Measurements from ENCODE around the gene NF2. TPM values are rescaled to one million over a fixed set of nuclear protein-coding genes. Genes with fewer than 3 reads are reported as not detected.
A peak's percentile ranks its signal among the peaks of the same experiment; 100 is the strongest.

Gene NF2
- total RNA-seq, 1 donor from 2014 or later = 59.1 TPM

GRCh38 chr22:29701155-29701999 is 97.9 kb downstream of the NF2 start:
- Mint-ChIP-seq H3K4me3 (no peak overlapping the region), H3K27me3 (peaks cover 2% of the 10 kb centered on the region), H3K27ac (peak overlapping the region; percentile 34), H3K4me1 (peaks cover 11% of the 10 kb centered on the region), H3K36me3 (ENCODE audit: low read depth) (peaks cover 2% of the 10 kb centered on the region), H3K9me3 (no peaks in the 10 kb centered on the region)
- peak; percentile 81 for DNase-seq
- intact Hi-C loops (cut with micrococcal nuclease) = no loop called here

GRCh38 chr22:29702000-29702930 is 98.8 kb downstream of the NF2 start:
- H3K36me3 Mint-ChIP-seq (ENCODE audit: low read depth) = peaks cover under 1% of the 10 kb centered on the region
- no peak overlapping the region for H3K27ac Mint-ChIP-seq
- intact Hi-C loops (cut with micrococcal nuclease) = no loop called here
- no peak for DNase-seq
- H3K27me3 Mint-ChIP-seq = peaks cover 2% of the 10 kb centered on the region
- no peaks in the 10 kb centered on the region for H3K9me3 Mint-ChIP-seq
- H3K4me3 Mint-ChIP-seq = no peak overlapping the region
- H3K4me1 Mint-ChIP-seq = peaks cover 11% of the 10 kb centered on the region

DNA sequence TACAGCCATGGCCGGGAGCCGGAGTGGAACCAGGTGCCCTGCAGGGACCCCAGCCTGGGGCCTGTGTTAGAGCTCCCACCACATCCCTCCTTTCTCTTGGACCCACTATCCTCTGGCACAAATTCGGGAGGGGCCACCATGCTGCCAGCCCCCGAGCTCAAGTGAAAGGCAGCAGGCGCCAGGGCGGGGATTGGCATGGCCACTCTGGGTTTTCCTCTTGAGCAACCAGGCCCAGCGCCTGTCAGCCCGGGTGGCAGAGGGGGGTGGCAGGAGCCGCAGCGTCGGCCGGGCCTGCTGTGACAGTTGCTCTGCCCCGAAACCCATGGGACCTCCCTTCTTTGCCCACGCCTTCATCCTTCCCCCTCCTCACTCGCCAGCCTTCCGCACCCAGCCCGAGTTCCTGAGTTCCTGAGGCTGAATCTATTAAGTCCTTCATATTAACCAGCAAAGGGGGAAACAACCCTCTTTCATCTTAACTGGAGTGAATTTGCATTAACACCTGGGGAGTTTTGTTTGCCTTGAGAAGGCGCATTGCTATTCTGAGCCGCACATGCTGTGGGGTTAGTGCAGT is 99.6 kb downstream of the NF2 start:
- Mint-ChIP-seq H3K36me3 (ENCODE audit: low read depth) (no peaks in the 10 kb centered on the region), H3K4me3 (no peak overlapping the region), H3K4me1 (peaks cover 11% of the 10 kb centered on the region), H3K27me3 (peaks cover 4% of the 10 kb centered on the region), H3K9me3 (no peaks in the 10 kb centered on the region), H3K27ac (no peak overlapping the region)
- no peak for DNase-seq
- intact Hi-C loops (cut with micrococcal nuclease) = no loop called here

DNA sequence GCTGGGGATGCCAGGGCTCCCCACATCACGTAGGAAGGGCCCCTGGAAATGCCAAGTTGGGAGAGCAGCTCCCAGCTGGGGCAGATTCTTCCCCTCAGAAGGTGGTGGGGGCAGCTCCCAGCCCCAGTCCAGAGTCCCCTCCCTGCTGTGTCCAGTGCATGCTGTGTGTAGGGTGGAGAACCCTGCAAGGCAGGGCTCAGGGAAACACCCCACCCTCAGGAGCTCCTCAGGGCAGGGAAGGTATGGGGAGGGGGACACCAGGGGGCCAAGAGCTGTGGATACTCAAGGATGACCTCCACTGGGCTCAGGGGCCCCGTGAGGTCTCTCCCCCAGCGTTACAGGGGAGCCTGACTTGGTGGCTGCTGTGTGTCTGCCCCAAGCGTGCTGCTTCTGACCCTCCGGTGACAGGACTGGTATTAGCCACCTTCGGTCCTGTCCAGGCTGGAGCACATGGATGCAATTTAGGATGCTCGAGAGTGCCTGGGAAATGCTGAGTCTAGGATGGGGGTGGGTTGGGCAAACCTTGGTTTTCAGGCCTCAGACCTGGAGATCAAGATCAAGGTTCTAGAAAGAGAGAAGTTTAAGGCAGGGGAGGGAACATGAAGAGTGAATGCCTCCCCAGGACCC is 100.2 kb downstream of the NF2 start:
- H3K4me3 Mint-ChIP-seq = no peak overlapping the region
- DNase-seq = no peak
- H3K4me1 Mint-ChIP-seq = peaks cover 11% of the 10 kb centered on the region
- no peaks in the 10 kb centered on the region for H3K36me3 Mint-ChIP-seq (ENCODE audit: low read depth)
- no peak overlapping the region for H3K27ac Mint-ChIP-seq
- intact Hi-C loops (cut with micrococcal nuclease) = no loop called here
- H3K27me3 Mint-ChIP-seq = peaks cover 4% of the 10 kb centered on the region
- H3K9me3 Mint-ChIP-seq = no peaks in the 10 kb centered on the region

DNA sequence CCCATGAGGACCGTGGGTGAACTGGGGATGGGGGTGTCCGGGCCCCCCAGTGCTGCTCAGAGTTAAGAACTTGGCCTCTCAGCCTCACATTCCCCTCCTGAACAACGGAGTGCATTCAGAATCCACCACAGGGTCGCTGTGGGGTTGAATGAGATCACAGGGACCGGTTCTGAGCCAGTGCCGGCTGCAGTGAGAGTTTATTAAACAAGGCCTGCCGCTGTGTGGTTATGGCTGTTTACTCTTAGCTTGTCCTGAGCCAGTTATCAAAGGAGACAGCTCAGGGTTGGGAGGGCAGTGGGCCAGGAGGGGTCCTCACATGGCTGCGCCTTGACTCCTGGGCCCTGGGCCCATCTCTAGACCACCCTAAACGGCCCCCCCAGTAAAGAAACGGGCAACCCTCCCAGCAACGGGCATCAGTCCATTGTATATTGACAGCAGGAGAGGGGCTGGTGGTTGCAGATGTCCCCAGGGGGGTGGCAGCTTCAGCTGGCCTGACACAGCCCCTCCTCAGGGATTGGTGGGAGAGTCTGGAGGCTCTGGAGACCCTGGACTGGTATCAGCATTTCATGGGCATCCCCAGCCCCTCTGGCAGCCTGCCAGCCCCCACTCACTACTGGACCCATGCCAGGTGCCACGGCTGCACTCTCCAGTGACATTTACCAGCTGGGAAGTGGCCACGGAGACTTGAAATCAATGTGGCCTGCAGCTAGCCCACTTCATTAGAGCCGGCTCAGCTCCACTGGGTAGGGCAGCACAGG is 101.3 kb downstream of the NF2 start:
- Mint-ChIP-seq H3K4me3 (no peak overlapping the region), H3K36me3 (ENCODE audit: low read depth) (no peaks in the 10 kb centered on the region), H3K27ac (no peak overlapping the region), H3K9me3 (no peaks in the 10 kb centered on the region), H3K4me1 (peaks cover 11% of the 10 kb centered on the region), H3K27me3 (peaks cover 4% of the 10 kb centered on the region)
- DNase-seq = no peak
- intact Hi-C loops (cut with micrococcal nuclease) = no loop called here

DNA sequence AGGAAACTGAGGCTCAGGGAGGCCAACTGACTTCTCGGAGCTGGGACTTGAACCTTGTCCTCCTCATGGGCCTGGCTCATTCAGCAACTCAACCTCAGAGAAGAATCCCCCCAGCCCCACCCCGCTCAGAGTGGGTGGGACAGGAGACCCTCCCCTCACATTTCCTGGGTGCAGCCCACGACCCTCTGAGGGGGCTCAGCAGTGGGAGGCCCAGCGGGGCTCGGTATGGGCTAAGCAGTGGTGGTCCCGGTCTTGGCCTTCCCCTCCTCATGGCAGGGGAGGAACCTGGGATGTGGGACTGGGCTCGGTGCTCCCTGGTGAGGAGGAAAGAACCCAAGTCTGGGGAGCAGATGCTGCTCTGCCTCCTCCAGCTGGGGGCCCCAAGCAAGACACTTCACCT is 102.2 kb downstream of the NF2 start:
- H3K9me3 Mint-ChIP-seq = no peaks in the 10 kb centered on the region
- peaks cover 8% of the 10 kb centered on the region for H3K4me1 Mint-ChIP-seq
- H3K4me3 Mint-ChIP-seq = no peak overlapping the region
- H3K27ac Mint-ChIP-seq = no peak overlapping the region
- intact Hi-C loops (cut with micrococcal nuclease) = no loop called here
- H3K27me3 Mint-ChIP-seq = peaks cover 4% of the 10 kb centered on the region
- DNase-seq = no peak
- H3K36me3 Mint-ChIP-seq (ENCODE audit: low read depth) = no peaks in the 10 kb centered on the region

GRCh38 chr22:29706486-29706885 is 103.1 kb downstream of the NF2 start:
- no peak for DNase-seq
- Mint-ChIP-seq H3K36me3 (ENCODE audit: low read depth) (no peaks in the 10 kb centered on the region), H3K4me3 (no peak overlapping the region), H3K27ac (no peak overlapping the region), H3K4me1 (no peaks in the 10 kb centered on the region), H3K9me3 (no peaks in the 10 kb centered on the region), H3K27me3 (peaks cover 4% of the 10 kb centered on the region)
- intact Hi-C loops (cut with micrococcal nuclease) = no loop called here

- H3K27me3 Mint-ChIP-seq = peaks cover 6% of the 10 kb centered on the region
- DNase-seq = no peak
- H3K36me3 Mint-ChIP-seq (ENCODE audit: low read depth) = no peaks in the 10 kb centered on the region
- intact Hi-C loops (cut with micrococcal nuclease) = no loop called here
- no peaks in the 10 kb centered on the region for H3K4me1 Mint-ChIP-seq
- H3K4me3 Mint-ChIP-seq = no peak overlapping the region
- H3K9me3 Mint-ChIP-seq = no peaks in the 10 kb centered on the region
- H3K27ac Mint-ChIP-seq = no peak overlapping the region
These were observed 103.6 kb downstream of the NF2 start for GRCh38 chr22:29707010-29707409.

DNA sequence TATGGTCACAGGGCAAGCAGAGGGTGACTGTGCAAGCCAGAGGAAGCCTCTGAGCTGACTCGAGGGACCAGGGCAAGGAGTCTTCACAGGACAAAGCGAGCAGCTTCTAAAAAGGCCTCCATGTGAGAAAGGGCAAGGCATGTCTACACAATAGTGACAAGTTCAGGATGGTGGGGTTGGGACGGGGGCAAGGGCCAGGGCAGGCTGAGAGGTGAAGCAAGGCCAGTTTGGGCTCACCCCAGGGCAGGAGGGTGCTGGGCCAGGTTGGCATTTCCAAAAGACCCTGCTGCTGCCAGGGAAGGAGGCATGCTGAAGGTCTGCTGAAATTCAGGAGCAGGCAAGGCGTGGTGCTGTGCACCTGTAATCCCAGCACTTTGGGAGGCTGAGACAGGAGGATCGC is 104.0 kb downstream of the NF2 start:
- DNase-seq = no peak
- no peaks in the 10 kb centered on the region for H3K9me3 Mint-ChIP-seq
- H3K27me3 Mint-ChIP-seq = peaks cover 6% of the 10 kb centered on the region
- no peak overlapping the region for H3K27ac Mint-ChIP-seq
- intact Hi-C loops (cut with micrococcal nuclease) = no loop called here
- H3K36me3 Mint-ChIP-seq (ENCODE audit: low read depth) = no peaks in the 10 kb centered on the region
- no peak overlapping the region for H3K4me3 Mint-ChIP-seq
- no peaks in the 10 kb centered on the region for H3K4me1 Mint-ChIP-seq

DNA sequence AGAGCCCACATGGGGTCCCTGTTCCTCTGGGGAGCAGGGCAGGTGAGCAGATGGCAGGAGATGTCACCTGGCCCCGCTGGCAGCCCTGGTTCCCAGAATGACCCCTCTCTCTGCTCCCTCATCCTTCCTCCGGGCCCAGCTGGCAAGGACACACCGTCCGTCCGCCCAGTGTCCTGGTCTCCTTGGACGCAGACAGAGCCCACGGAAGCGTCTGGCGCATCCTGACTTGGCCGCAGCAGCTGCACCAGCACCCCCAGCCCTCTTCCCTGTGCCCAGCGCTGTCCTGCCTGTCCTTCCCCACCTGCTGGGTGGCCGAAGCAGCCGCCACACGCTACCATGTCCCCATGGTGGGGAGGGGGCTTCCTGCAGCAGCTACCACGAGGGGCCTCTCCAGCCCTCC is 106.8 kb downstream of the NF2 start:
- Mint-ChIP-seq H3K4me3 (no peak overlapping the region), H3K9me3 (no peaks in the 10 kb centered on the region), H3K4me1 (no peaks in the 10 kb centered on the region), H3K27ac (no peak overlapping the region), H3K36me3 (ENCODE audit: low read depth) (no peaks in the 10 kb centered on the region), H3K27me3 (peaks cover 6% of the 10 kb centered on the region)
- no peak for DNase-seq
- intact Hi-C loops (cut with micrococcal nuclease) = no loop called here

DNA sequence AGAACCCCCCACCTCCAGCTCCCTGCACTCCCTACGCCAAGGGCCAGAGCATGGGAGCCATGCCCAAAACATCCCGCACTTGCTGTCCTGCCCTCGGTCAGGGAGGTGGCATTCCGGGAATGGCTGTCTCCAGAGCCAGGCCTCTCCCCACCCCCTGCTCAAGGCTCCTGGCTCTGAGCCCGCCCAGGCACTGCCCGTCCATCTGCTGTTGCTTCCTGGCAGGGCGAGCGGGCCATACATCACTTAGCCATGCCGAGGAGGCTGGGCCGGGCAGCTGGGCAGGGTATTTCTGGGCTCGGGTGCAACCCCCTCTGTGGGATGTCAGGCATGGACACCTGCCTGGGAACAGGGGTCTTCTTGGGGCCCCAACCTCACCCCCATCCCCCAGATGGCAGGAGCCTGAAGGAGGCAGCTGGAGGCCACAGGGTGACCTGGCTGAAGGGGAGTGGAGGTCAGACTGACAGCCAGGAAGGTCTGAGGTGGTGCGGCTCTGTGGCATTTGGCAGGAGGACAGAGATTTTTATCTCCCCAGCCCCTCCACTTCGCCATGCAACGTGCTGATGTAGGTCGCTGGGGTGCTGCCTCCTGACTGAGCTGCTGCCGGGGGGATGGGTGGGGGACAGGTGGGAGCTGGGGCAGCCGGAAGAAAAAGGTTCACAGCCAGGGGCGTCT is 107.6 kb downstream of the NF2 start:
- H3K4me1 Mint-ChIP-seq = no peaks in the 10 kb centered on the region
- H3K9me3 Mint-ChIP-seq = no peaks in the 10 kb centered on the region
- no peak for DNase-seq
- peaks cover 6% of the 10 kb centered on the region for H3K27me3 Mint-ChIP-seq
- no peaks in the 10 kb centered on the region for H3K36me3 Mint-ChIP-seq (ENCODE audit: low read depth)
- H3K4me3 Mint-ChIP-seq = no peak overlapping the region
- intact Hi-C loops (cut with micrococcal nuclease) = no loop called here
- no peak overlapping the region for H3K27ac Mint-ChIP-seq

- Mint-ChIP-seq H3K36me3 (ENCODE audit: low read depth) (no peaks in the 10 kb centered on the region), H3K27ac (no peak overlapping the region), H3K4me1 (no peaks in the 10 kb centered on the region), H3K9me3 (no peaks in the 10 kb centered on the region), H3K4me3 (no peak overlapping the region), H3K27me3 (peaks cover 11% of the 10 kb centered on the region)
- intact Hi-C loops (cut with micrococcal nuclease) = no loop called here
- no peak for DNase-seq
These were observed 108.7 kb downstream of the NF2 start for GRCh38 chr22:29712119-29712518.

All from activated CD4-positive, alpha-beta T cell treated with anti-CD3 and anti-CD28 coated beads, Interleukin-2, amount 10 ng/mL, durations not matched to agents 24 days and 14 days (primary cell).